ENCODE data around the gene POU1F1.
A peak's percentile ranks its signal among the peaks of the same experiment; 100 is the strongest.

The POU1F1 gene

GRCh38 chr3:87270908-87271700 is 5.3 kb downstream of the POU1F1 start:
- TF ChIP-seq CTCF (IDR thresholded peaks at IDR 0.05), result no peak

GRCh38 chr3:87269723-87270122 is 6.7 kb downstream of the POU1F1 start:
- no peak for TF ChIP-seq CTCF (IDR thresholded peaks at IDR 0.05)

DNA sequence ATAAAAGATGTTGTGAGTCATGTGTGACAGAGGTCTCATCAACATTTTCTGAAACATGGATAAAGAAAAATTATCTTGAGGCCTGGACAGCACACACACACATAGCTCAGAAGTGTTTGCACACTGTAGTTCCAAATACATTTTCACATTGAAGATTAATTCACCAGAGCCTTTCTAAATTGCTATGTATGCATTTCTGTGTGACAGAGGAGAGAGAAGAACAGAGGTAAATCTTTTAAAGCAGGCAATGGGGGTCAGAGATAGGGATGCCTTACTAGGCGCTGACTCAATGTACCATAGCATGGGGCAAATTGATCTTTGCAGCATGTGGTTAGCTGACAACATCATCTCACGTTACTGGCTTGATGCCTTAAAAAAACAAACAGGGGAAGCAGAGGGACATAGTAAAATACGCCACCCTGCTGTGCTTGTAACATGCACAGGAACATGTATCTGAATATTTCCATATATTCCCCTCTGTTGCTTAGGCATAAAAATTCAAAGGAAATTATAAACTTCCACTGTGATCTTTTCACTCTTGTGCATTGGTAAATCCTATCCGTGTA is 7.7 kb downstream of the POU1F1 start:
- TF ChIP-seq CTCF (IDR thresholded peaks at IDR 0.05), result no peak

DNA sequence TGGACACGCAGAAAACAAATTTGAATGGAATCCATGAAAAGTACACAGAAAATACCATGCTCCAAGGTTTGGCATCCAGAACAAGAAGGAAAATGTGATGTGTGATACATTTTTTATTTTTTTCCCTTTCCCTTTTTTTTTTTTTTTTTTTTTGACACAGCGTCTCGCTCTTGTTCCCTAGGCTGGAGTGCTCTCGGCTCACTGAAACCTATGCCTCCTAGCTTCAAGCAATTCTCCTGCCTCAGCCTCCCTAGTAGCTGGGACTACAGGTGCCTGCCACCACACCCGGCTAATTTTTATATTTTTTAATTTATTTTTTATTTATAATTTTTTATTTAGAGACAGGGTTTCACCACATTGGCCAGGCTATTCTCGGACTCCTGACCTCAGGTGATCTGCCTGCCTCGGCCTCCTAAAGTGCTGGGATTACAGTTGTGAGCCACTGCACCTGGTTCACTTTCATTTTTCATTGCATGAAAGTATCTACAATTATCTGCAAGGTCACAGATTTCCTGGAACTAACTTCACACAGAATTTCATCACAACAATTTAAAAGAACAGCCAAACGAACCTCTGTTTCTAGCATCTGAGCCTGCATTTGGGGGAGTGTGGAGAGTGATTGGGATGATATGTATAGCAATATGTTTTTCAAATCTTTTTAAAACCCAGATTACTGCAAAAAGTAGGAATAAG is 8.3 kb downstream of the POU1F1 start:
- no peak for TF ChIP-seq CTCF (IDR thresholded peaks at IDR 0.05)

DNA sequence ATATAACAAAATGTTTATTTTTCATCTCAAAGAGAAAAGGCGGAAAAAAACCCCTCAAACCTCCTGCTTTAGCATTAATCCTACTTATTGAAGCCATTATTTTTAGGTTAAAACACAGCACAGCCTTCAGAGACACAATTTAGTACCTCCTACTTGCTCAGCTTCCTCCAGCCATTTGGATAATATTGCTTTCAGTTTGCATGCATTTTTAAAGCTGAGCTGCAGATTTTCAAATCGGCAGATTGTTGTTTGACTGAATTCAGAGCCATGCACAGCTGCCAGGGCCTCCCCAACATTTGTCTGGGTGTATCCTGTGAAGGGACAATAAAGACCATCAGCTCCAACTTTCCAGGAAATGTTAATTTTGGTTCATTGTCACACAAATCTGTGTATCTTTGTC is 14.5 kb downstream of the POU1F1 start:
- no peak for TF ChIP-seq CTCF (IDR thresholded peaks at IDR 0.05)

- peak; percentile 79 for TF ChIP-seq CTCF (IDR thresholded peaks at IDR 0.05)
Observed at GRCh38 chr3:87260270-87260669, 16.1 kb downstream of the POU1F1 start.

DNA sequence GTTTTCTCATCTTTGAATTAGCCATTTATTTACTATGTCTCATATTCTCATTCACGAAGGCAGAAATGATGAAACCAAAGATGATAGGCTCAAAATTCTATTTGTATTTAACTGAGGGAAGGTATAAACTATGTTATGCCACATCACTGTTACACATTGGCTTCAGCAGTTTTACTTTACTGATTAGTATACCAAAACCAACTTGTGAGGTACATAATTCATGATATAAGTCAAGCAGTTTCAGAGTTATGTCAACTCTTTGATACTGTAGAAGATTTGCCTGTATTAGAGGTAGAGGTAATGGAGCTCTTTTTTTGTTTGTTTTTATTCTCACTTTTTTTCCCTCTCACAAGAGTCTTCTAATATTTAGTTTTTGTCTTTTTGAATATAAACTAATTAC is 26.4 kb downstream of the POU1F1 start:
- TF ChIP-seq CTCF (IDR thresholded peaks at IDR 0.05), result no peak

Data from LNCAP (cell line).